Epithelial cell of esophagus (primary cell): ENCODE results near the gene FXYD5.
"Not testable (repeated sequence)": the region's sequence is repeated elsewhere in the genome, so short reads cannot be mapped to it uniquely, and the experiment has no call there.

Experiments used
- DNase-seq: peaks from one replicate; pipeline ENCODE4 v3.0.0; 2010; ENCODE audit warnings: low read depth
- H3K4me3 ChIP-seq: 2 replicates; pipeline ENCODE4 v1.5.1; 2011; ENCODE audit warnings: mild to moderate bottlenecking, low read length, control low read depth
- CTCF ChIP-seq: IDR thresholded peaks from 2 replicates; pipeline ENCODE4 v1.5.1; 2011; ENCODE audit warnings: low read depth, mild to moderate bottlenecking, low read length, control low read depth, inconsistent platforms; ENCODE audit not compliant: insufficient read depth; ENCODE audit errors: missing control alignments

The FXYD5 gene

GRCh38 chr19:35184884-35185283, 30.3 kb downstream of the FXYD5 start:
- no peak for DNase-seq
- no peak overlapping the region for H3K4me3 ChIP-seq
- TF ChIP-seq CTCF: no peak

GRCh38 chr19:35194012-35194984, 39.8 kb downstream of the FXYD5 start:
- H3K4me3 ChIP-seq: no peak overlapping the region
- no peak for TF ChIP-seq CTCF
- DNase-seq: no peak

- DNase-seq: no peak
- no peak for TF ChIP-seq CTCF
- H3K4me3 ChIP-seq: no peak overlapping the region
Measured at GRCh38 chr19:35195830-35196229, 41.3 kb downstream of the FXYD5 start.

GRCh38 chr19:35196861-35197260, 42.3 kb downstream of the FXYD5 start:
- H3K4me3 ChIP-seq: not testable (repeated sequence)
- DNase-seq: peak; percentile 83

GRCh38 chr19:35199481-35199880, 44.9 kb downstream of the FXYD5 start:
- no peak for DNase-seq
- TF ChIP-seq CTCF: no peak
- no peak overlapping the region for H3K4me3 ChIP-seq

GRCh38 chr19:35202722-35203688, 48.5 kb downstream of the FXYD5 start:
- H3K4me3 ChIP-seq: no peak overlapping the region
- TF ChIP-seq CTCF: no peak
- DNase-seq: no peak
